Measurements from ENCODE around the gene DDX47. TPM values are rescaled to one million over a fixed set of nuclear protein-coding genes. Genes with fewer than 3 reads are reported as not detected.

The DDX47 gene
- total and polyA plus RNA-seq, 10 of the 15 experiments (the other 5 are each of a cell fraction or from before 2014, with no cell fraction given) = 84.8 to 266 (median 120) TPM

GRCh38 chr12:12774791-12775190, 38.4 kb upstream of the DDX47 start:
- WGBS (ENCODE audit: insufficient coverage, insufficient replicate concordance, low lambda C conversion rate, missing lambda C conversion rate) = 98% methylated on average over 3 of the region's 3 CpGs
- POLR2A ChIA-PET = no interaction called here
- Histone ChIP-seq H3K79me2 (ENCODE audit: control insufficient read depth, insufficient read depth, low read length) (no peaks in the 10 kb centered on the region), H3K36me3 (ENCODE audit: control insufficient read depth in 2 of 2, insufficient read depth in 2 of 2, low read length in 1 of 2) (no peaks in the 10 kb centered on the region), H2AFZ (ENCODE audit: control insufficient read depth, low read depth, low read length) (no peak overlapping the region), H4K20me1 (ENCODE audit: control insufficient read depth, insufficient read depth) (no peaks in the 10 kb centered on the region), H3K27ac (ENCODE audit: control insufficient read depth, insufficient read depth) (no peak overlapping the region), H3K4me1 (ENCODE audit: control insufficient read depth, insufficient read depth, low read length) (no peaks in the 10 kb centered on the region), H3K4me3 (no peak overlapping the region), H3K9me3 (replicated peaks; ENCODE audit: control insufficient read depth, insufficient read depth, low read length) (no peaks in the 10 kb centered on the region), H3K4me2 (ENCODE audit: control insufficient read depth, insufficient read depth) (no peak overlapping the region), H3K27me3 (replicated peaks in 1 of 2; ENCODE audit: control insufficient read depth in 2 of 2, insufficient read depth in 2 of 2, low read length in 1 of 2) (no peaks in the 10 kb centered on the region), H3K9ac (ENCODE audit: control insufficient read depth, insufficient read depth, low read length) (no peak overlapping the region)
- intact Hi-C loops (cut with micrococcal nuclease; ENCODE audit: unreplicated experiment) = no loop called here
- ATAC-seq = no peak
- SMC1A ChIA-PET (ENCODE audit: uncharacterized antibody, unreplicated experiment) = no interaction called here
- BruUV-seq (replicated peaks) = no TSS peak
- CTCF ChIA-PET = no interaction called here
- RAD21 ChIA-PET (ENCODE audit: unreplicated experiment) = no interaction called here
- in situ Hi-C loops (cut with MboI) = no loop called here
- DNase-seq (ENCODE audit: low read depth, low spot score) = no peak
- no peak for FAIRE-seq
- TF ChIP-seq SUPT20H (IDR thresholded peaks at IDR 0.05; ENCODE audit: borderline replicate concordance, control insufficient read depth, low read depth, low read length) (no peak), CUX1 (IDR thresholded peaks at IDR 0.05; ENCODE audit: insufficient replicate concordance, low read depth, low read length) (no peak), ZBTB40 (IDR thresholded peaks at IDR 0.05; ENCODE audit: borderline replicate concordance) (no peak), SPI1 (IDR thresholded peaks at IDR 0.05; ENCODE audit: borderline replicate concordance, insufficient read depth, low read depth, low read length) (no peak), PAX5 (IDR thresholded peaks at IDR 0.05; ENCODE audit: borderline replicate concordance, low read depth, low read length) (no peak), RFX5 (IDR thresholded peaks at IDR 0.05; ENCODE audit: low read depth, low read length) (no peak), ZNF217 (IDR thresholded peaks at IDR 0.05) (no peak), STAT1 (conservative IDR thresholded peaks at IDR 0.05) (no peak), NFYA (IDR thresholded peaks at IDR 0.05; ENCODE audit: borderline replicate concordance, low read depth, low read length) (no peak), CREM (IDR thresholded peaks at IDR 0.05; ENCODE audit: low read depth) (no peak), JUNB (IDR thresholded peaks at IDR 0.05) (no peak), BRCA1 (IDR thresholded peaks at IDR 0.05; ENCODE audit: low read depth, low read length) (no peak), SIX5 (IDR thresholded peaks at IDR 0.05; ENCODE audit: low read depth, low read length, severe bottlenecking) (no peak), SMAD1 (IDR thresholded peaks at IDR 0.05; ENCODE audit: low read depth, partially characterized antibody) (no peak), RBBP5 (conservative IDR thresholded peaks at IDR 0.05) (no peak), IKZF2 (IDR thresholded peaks at IDR 0.05) (no peak), CBX5 (IDR thresholded peaks at IDR 0.05; ENCODE audit: low read depth) (no peak), RCOR1 (conservative IDR thresholded peaks at IDR 0.05; ENCODE audit: low read depth, low read length) (no peak), NR2C1 (IDR thresholded peaks at IDR 0.05) (no peak)

Measured in GM12878 (cell line).